Esophagus muscularis mucosa (tissue), 4 donors: ENCODE data around the gene ZC3H7B.

Experiments used
- CTCF ChIP-seq, 3 experiments: fragments of 200-600 bp in 2 of 3; fragments of 450-650 bp in 1 of 3; sonication (generic) in 2 of 3; IDR thresholded peaks; one replicate each; pipeline ENCODE4 v1.5.1; 2017 to 2019; ENCODE audit warnings: antibody characterized with exemption in 3 of 3, mild to moderate bottlenecking in 2 of 3, moderate library complexity in 1 of 3
- EP300 ChIP-seq: sonication (generic); formaldehyde crosslinking; IDR thresholded peaks from one replicate; pipeline ENCODE4 v1.6.1; 2017; ENCODE audit warnings: antibody characterized with exemption
- POLR2A ChIP-seq: fragments of 450-650 bp; IDR thresholded peaks from one replicate; pipeline ENCODE4 v1.6.1; 2017; ENCODE audit warnings: antibody characterized with exemption, moderate library complexity, mild to moderate bottlenecking, low read depth
- POLR2AphosphoS5 ChIP-seq, 2 donors: sonication (generic); formaldehyde crosslinking; IDR thresholded peaks; one replicate each; pipeline ENCODE4 v1.6.1; 2017; ENCODE audit warnings: antibody characterized with exemption in 2 of 2

GRCh38 chr22:41280854-41281253 is 20.5 kb upstream of the ZC3H7B start:
- no peak for TF ChIP-seq POLR2A
- no peak for TF ChIP-seq POLR2AphosphoS5 (IDR thresholded peaks at IDR 0.05)
- TF ChIP-seq CTCF (IDR thresholded peaks at IDR 0.05): no peak
- no peak for TF ChIP-seq EP300
